NB4 (cell line): ENCODE data around the gene NYNRIN.

Source experiments
- MYC ChIP-seq: IDR thresholded peaks from 2 replicates; pipeline ENCODE4 v1.6.1; 2011; ENCODE audit warnings: low read depth, low read length
- POLR2A ChIP-seq: IDR thresholded peaks from 2 replicates; pipeline ENCODE4 v1.6.1; 2011; ENCODE audit warnings: mild to moderate bottlenecking; ENCODE audit not compliant: insufficient read length; ENCODE audit errors: extremely low read depth
- TF ChIP-seq, protein P1 (sequence below): IDR thresholded peaks from one replicate; pipeline ENCODE4 v1.5.1; 2012; ENCODE audit warnings: low read depth, low read length

DNA sequence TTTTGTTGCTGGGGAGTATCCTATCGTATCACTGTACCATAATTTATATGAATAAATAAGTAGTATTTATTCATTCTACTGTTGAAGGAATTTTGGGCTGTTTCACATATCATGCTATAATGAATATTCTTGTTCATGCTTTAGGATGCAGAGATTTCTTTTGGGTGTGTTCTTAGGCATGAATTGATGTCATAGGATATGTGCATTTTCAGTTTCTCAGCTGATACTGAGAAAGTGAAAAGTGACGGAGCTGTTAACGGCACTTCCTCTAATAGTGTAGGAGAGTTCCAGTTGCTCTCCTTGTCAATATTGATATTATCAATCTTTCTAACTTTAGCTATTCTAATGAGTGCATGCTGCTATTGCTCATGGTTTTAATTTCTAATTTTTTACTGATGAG is 67.0 kb downstream of the NYNRIN start:
- TF ChIP-seq, protein P1, sequence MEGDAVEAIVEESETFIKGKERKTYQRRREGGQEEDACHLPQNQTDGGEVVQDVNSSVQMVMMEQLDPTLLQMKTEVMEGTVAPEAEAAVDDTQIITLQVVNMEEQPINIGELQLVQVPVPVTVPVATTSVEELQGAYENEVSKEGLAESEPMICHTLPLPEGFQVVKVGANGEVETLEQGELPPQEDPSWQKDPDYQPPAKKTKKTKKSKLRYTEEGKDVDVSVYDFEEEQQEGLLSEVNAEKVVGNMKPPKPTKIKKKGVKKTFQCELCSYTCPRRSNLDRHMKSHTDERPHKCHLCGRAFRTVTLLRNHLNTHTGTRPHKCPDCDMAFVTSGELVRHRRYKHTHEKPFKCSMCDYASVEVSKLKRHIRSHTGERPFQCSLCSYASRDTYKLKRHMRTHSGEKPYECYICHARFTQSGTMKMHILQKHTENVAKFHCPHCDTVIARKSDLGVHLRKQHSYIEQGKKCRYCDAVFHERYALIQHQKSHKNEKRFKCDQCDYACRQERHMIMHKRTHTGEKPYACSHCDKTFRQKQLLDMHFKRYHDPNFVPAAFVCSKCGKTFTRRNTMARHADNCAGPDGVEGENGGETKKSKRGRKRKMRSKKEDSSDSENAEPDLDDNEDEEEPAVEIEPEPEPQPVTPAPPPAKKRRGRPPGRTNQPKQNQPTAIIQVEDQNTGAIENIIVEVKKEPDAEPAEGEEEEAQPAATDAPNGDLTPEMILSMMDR: no peak
- TF ChIP-seq POLR2A (no peak), MYC (no peak)
